COLO829 (cell line): Measurements from ENCODE around the gene LGALS7B.
"Not testable (repeated sequence)": the region's sequence is repeated elsewhere in the genome, so short reads cannot be mapped to it uniquely, and the experiment has no call there.

Experiments used
- DNase-seq: peaks from one replicate; pipeline ENCODE4 v3.0.0; 2012; ENCODE audit warnings: low spot score

LGALS7B gene

GRCh38 chr19:38821230-38821825 is 32.3 kb downstream of the LGALS7B start:
- not testable (repeated sequence) for DNase-seq

- DNase-seq, result not testable (repeated sequence)
Observed at GRCh38 chr19:38825936-38826335, 36.9 kb downstream of the LGALS7B start.

DNA sequence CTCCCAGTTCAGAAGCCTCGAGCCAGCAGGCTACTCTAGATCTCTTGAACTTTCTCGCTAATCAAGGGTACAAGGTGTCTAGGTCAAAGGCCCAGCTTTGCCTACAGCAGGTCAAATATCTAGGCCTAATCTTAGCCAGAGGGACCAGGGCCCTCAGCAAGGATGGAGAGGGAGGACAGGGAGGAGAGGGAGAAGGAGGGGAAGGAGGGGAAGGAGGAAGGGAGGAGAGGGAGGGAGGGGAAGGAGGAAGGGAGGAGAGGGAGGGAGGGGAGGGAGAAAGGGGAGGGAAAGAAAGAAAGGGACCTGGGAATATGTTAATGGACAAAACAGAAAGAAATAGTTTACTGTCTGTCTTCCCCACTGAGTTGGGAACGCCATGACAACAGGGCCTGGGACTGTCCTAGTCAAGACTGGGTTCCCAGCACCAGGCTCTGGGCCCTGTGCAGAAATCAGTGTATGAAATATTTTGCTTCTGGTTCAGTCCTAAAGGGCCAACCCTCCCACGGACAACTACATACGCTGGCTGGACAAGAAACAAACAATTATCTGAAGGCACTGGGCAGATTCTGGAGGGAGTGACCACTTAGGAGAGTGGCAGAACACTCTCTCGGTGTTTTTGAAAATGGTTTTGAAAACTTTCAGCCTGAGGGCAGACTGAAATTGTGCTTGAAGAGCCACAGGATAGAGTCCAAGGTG is 38.0 kb downstream of the LGALS7B start:
- no peak for DNase-seq

- not testable (repeated sequence) for DNase-seq
Observed at GRCh38 chr19:38829203-38829602, 40.2 kb downstream of the LGALS7B start.

GRCh38 chr19:38830039-38830733 is 41.2 kb downstream of the LGALS7B start:
- DNase-seq, result no peak

DNA sequence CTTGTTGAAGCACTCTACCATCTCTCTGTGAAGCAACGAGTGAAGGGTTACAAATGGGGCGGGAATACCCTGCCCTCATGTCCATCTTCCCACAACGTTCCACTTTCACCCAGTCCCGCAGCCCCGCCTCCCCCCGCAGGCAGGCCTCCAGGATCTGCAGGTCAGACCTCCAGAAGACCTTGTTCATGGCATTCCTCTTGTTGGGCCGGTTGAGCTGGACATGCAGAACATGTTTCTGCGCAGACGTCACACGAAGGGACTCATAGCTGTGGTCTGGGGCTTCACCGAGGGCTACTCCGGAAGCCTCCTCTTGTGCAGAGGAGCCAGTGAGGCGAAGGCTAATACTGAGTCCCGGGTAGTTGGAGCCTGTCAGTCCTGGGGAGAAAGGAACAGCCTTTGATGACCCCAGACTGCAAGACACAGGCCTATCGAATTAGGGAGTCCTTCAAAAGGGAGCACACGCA is 42.2 kb downstream of the LGALS7B start:
- DNase-seq, result no peak

DNA sequence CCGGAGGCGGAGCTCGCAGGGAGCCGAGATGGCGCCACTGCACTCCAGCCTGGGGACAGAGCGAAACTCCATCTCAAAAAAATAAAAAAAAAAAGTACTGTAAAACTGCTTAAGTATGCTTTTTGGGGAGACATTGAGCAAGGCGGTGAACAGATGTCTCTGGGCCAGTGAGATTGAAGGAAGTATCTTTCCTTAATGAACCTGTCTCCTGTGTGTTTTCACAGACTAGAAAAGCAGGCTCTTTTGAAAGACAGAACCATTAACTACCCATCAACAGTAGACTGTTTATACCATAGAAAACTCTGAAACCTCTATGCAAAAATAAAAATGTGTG is 44.1 kb downstream of the LGALS7B start:
- DNase-seq, result no peak

- no peak for DNase-seq
Observed at GRCh38 chr19:38834104-38834490, 45.1 kb downstream of the LGALS7B start.

DNA sequence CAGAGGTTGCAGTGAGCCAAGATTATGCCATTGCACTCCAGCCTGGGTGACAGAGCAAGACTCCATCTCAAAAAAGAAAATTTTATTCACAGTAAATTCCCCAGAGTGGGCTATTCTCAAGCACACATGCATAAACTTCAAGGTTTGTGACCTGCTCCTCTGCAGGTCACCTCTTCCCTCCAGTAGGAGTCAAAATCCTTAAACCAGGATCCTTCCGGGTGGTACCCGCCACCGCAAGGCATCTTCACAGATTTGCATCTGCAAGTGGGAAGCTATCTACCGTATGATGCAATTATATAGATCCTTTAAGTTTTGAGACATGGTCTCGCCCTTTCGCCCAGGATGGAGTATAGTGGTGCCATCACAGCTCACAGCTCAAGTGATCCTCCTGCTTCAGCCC is 45.6 kb downstream of the LGALS7B start:
- no peak for DNase-seq

DNA sequence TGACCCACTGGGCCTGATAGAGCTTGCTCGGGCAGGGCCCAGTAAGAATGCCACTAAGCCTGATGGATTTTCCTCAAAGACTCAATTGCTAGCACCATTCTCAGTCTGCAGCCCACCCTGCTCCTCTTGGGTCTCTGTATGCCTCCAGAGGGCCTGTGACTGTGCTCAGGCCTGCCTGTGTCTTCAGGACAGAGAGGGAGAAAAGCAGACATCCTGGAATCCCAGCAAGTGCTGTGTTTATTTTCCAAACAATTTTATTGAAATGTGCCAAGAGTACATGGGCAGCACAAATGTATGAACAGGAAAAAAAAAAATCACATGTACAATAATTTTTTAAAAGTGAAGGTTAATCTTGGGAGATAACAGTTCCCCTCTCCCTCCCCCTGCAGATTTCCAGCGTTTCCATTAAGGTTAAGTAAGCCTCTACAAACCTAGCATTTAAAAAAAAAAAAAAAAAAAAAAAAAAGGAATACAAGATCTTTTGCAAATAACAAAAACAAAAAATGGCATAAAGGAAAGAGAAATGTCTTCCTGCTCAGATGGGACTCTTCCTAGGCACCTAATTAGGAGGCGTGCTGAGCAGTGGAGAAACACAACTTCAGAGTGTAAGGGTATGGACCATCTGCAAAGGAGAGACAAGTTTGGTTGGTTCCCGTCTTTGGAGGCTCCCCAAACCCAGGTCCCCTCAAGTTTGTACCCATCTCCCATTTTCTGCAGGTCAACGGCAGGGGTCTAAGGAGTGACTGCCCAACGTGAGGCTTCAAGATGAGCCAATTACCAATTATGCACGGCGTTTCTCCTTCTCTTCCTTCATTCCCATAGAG is 47.4 kb downstream of the LGALS7B start:
- no peak for DNase-seq

GRCh38 chr19:38836983-38837626 is 48.1 kb downstream of the LGALS7B start:
- DNase-seq, result no peak

GRCh38 chr19:38837656-38838121 is 48.7 kb downstream of the LGALS7B start:
- DNase-seq, result no peak

- DNase-seq, result no peak
Observed at GRCh38 chr19:38838208-38838985, 49.4 kb downstream of the LGALS7B start.

- DNase-seq, result no peak
Observed at GRCh38 chr19:38838986-38839761, 50.2 kb downstream of the LGALS7B start.

DNA sequence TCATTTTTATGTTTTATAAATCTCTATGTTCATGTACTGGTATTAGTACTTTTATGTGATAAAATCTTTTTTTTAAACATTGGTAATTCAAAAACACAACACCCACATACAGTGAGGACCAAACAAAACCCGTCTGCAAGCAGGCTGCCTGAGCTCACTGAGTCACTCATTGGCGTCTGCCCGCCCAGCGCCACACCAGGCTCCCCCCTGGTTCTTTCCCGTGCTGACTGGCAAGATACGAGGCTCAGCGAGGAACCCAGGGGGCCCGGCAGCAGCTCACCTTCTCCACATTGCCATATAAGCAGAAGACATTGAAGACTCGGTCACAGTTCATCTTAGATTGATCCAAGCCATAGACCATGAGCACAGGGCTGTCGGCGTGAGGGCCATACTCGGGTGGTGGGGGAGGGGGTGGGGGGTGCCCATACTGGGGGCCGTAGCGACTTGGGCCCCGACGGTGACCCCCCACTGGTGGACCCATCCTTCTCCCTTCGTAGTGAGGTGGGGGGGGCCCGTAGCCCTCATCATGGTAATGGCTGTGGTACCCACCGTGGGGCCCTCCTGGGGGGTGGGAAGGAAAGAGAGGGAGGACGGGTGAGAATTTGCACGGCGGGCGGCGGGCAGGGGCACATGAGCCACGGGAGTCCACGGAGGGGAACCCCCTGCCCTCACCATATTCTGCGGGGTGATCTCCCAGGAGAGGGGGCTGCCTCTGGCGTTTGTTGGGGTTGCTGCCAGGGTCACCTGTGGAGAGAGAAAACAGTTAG is 51.0 kb downstream of the LGALS7B start:
- no peak for DNase-seq

- no peak for DNase-seq
Observed at GRCh38 chr19:38840583-38840968, 51.6 kb downstream of the LGALS7B start.
